H1 (cell line): ENCODE measurements around the gene SLIT3. TPM values are rescaled to one million over a fixed set of nuclear protein-coding genes. Genes with fewer than 3 reads are reported as not detected.

Source experiments
- CTCF ChIA-PET: fragments of 300-600 bp; sonication (Branson Sonifier 250); formaldehyde crosslinking; loops from one replicate; lab custom pipeline; 2021; ENCODE audit not compliant: partially characterized antibody; lab: Charles Lee
- POLR2A ChIA-PET: fragments of 300-600 bp; sonication (Branson Sonifier 250); formaldehyde crosslinking; loops from one replicate; lab custom pipeline; 2021; ENCODE audit warnings: inconsistent platforms; ENCODE audit not compliant: partially characterized antibody; lab: Charles Lee
- DNase-seq, 2 experiments: peaks; one replicate each; pipeline versions ENCODE4 v3.0.0 to v3.0.0-alpha.2; 2010 to 2022; ENCODE audit warnings: low spot score in 2 of 2, low read depth in 1 of 2, mixed read lengths in 1 of 2
- FAIRE-seq: peaks from 2 replicates; lab custom pipeline; 2011; peaks lifted over from hg19 to GRCh38; lab: Jason Lieb, UNC
- H2AFZ ChIP-seq: 2 replicates; pipeline ENCODE4 v1.8.1; 2012; ENCODE audit warnings: low read length, inconsistent platforms
- H2AK5ac ChIP-seq: 2 replicates; pipeline ENCODE4 v1.6.1; 2013; ENCODE audit warnings: low read depth, low read length
- H2BK120ac ChIP-seq: replicated peaks from 2 replicates; pipeline ENCODE3; 2013; ENCODE audit warnings: low read depth, low read length, inconsistent platforms
- H2BK12ac ChIP-seq: 2 replicates; pipeline ENCODE4 v1.6.1; 2013; ENCODE audit warnings: low read depth, low read length
- H2BK15ac ChIP-seq: 2 replicates; pipeline ENCODE4 v1.6.1; 2013; ENCODE audit warnings: low read length
- H2BK20ac ChIP-seq: 2 replicates; pipeline ENCODE4 v1.6.1; 2013; ENCODE audit warnings: low read length
- H2BK5ac ChIP-seq: 2 replicates; pipeline ENCODE4 v1.6.1; 2013; ENCODE audit warnings: low read depth, low read length
- H3K14ac ChIP-seq: 2 replicates; pipeline ENCODE4 v1.6.1; 2013; ENCODE audit warnings: inconsistent platforms; ENCODE audit not compliant: insufficient read length
- H3K18ac ChIP-seq: 2 replicates; pipeline ENCODE4 v1.6.1; 2013; ENCODE audit warnings: low read length; ENCODE audit errors: extremely low read depth
- H3K23ac ChIP-seq: 2 replicates; pipeline ENCODE4 v1.6.1; 2013; ENCODE audit warnings: inconsistent platforms; ENCODE audit not compliant: insufficient read length
- H3K23me2 ChIP-seq: 2 replicates; pipeline ENCODE4 v1.6.1; 2013; ENCODE audit warnings: low read depth, low read length
- H3K27ac ChIP-seq: 2 replicates; pipeline ENCODE4 v1.6.1; 2011; ENCODE audit warnings: low read depth, low read length, inconsistent platforms
- H3K27me3 ChIP-seq, 4 experiments: replicated peaks in 1 of 4; 1 replicate in 1 of 4; 2 replicates in 3 of 4; pipeline versions ENCODE4 v1.6.1 to v1.8.1; 2011 to 2013; ENCODE audit warnings: low read length in 3 of 4, mild to moderate bottlenecking in 3 of 4, inconsistent platforms in 2 of 4, mixed read lengths in 2 of 4, moderate library complexity in 1 of 4; ENCODE audit not compliant: control insufficient read depth in 3 of 4, insufficient read depth in 3 of 4; ENCODE audit errors: extremely low read depth in 1 of 4
- H3K36me3 ChIP-seq, 4 experiments: 2 replicates each; pipeline versions ENCODE4 v1.6.1 to v1.8.1; 2011 to 2013; ENCODE audit warnings: mild to moderate bottlenecking in 4 of 4, low read length in 3 of 4, moderate library complexity in 2 of 4, control low read depth in 1 of 4, inconsistent platforms in 1 of 4; ENCODE audit not compliant: insufficient read depth in 4 of 4, control insufficient read depth in 2 of 4
- H3K4ac ChIP-seq: replicated peaks from 2 replicates; pipeline ENCODE3; 2013; ENCODE audit warnings: low read length, low read depth, mixed read lengths, inconsistent platforms; ENCODE audit not compliant: insufficient read length
- H3K4me1 ChIP-seq, 4 experiments: replicated peaks in 1 of 4; 1 replicate in 1 of 4; 2 replicates in 3 of 4; pipeline versions ENCODE4 v1.6.1 to v1.8.1; 2011 to 2013; ENCODE audit warnings: low read length in 3 of 4, inconsistent platforms in 2 of 4, mixed read lengths in 1 of 4; ENCODE audit not compliant: insufficient read depth in 4 of 4, control insufficient read depth in 3 of 4
- H3K4me2 ChIP-seq, 2 experiments: 2 replicates each; pipeline versions ENCODE4 v1.6.1 to v1.8.1; 2011 to 2013; ENCODE audit warnings: low read depth in 2 of 2, low read length in 2 of 2, control low read depth in 1 of 2, inconsistent platforms in 1 of 2, mild to moderate bottlenecking in 1 of 2; ENCODE audit not compliant: insufficient read depth in 1 of 2
- H3K4me3 ChIP-seq, 4 experiments: fragments of 200-600, 300-600 bp in 1 of 4; sonication (generic), shearing (Covaris generic), sonication (Bioruptor Twin) in 1 of 4; 2 replicates each; pipeline versions ENCODE4 v1.5.1 to v1.8.1; 2011 to 2016; ENCODE audit warnings: low read length in 4 of 4, low read depth in 3 of 4, control low read depth in 2 of 4, inconsistent platforms in 2 of 4, mild to moderate bottlenecking in 2 of 4, mixed read lengths in 1 of 4, moderate library complexity in 1 of 4; ENCODE audit not compliant: insufficient read depth in 2 of 4; ENCODE audit errors: extremely low read depth in 1 of 4
- H3K56ac ChIP-seq: replicated peaks from 2 replicates; pipeline ENCODE3; 2013; ENCODE audit warnings: low read depth, mild to moderate bottlenecking, mixed read lengths, low read length, inconsistent platforms; ENCODE audit not compliant: insufficient read length
- H3K79me1 ChIP-seq: 2 replicates; pipeline ENCODE4 v1.6.1; 2013; ENCODE audit warnings: low read depth, low read length, control low read depth
- H3K79me2 ChIP-seq, 2 experiments: 2 replicates each; pipeline versions ENCODE4 v1.6.1 to v1.8.1; 2012 to 2013; ENCODE audit warnings: low read length in 2 of 2, mild to moderate bottlenecking in 2 of 2, inconsistent platforms in 1 of 2; ENCODE audit not compliant: insufficient read depth in 2 of 2, control insufficient read depth in 1 of 2
- H3K9ac ChIP-seq, 4 experiments: replicated peaks in 1 of 4; 1 replicate in 1 of 4; 2 replicates in 3 of 4; pipeline versions ENCODE4 v1.6.1 to v1.8.1; 2011 to 2013; ENCODE audit warnings: low read depth in 3 of 4, low read length in 3 of 4, control low read depth in 2 of 4, mild to moderate bottlenecking in 2 of 4, moderate library complexity in 2 of 4, inconsistent platforms in 1 of 4; ENCODE audit errors: extremely low read depth in 1 of 4
- H3K9me3 ChIP-seq, 2 experiments: 2 replicates each; pipeline versions ENCODE4 v1.6.1 to v1.8.1; 2012 to 2013; ENCODE audit warnings: mild to moderate bottlenecking in 2 of 2, moderate library complexity in 2 of 2, control low read depth in 1 of 2, inconsistent platforms in 1 of 2, low read depth in 1 of 2, low read length in 1 of 2, mixed read lengths in 1 of 2; ENCODE audit not compliant: insufficient read depth in 2 of 2
- H4K20me1 ChIP-seq, 2 experiments: replicated peaks in 1 of 2; 2 replicates each; pipeline versions ENCODE3 to v1.8.1; 2011 to 2013; ENCODE audit warnings: inconsistent platforms in 2 of 2, low read length in 2 of 2, mild to moderate bottlenecking in 1 of 2; ENCODE audit not compliant: insufficient read depth in 2 of 2, control insufficient read depth in 1 of 2
- H4K5ac ChIP-seq: 2 replicates; pipeline ENCODE4 v1.6.1; 2013; ENCODE audit warnings: low read length, low read depth, mixed read lengths, inconsistent platforms; ENCODE audit not compliant: insufficient read length
- H4K8ac ChIP-seq: 2 replicates; pipeline ENCODE4 v1.8.0; 2013; ENCODE audit warnings: mild to moderate bottlenecking, moderate library complexity, low read length, inconsistent platforms; ENCODE audit not compliant: insufficient read depth; ENCODE audit errors: extremely low read depth
- H4K91ac ChIP-seq: replicated peaks from 2 replicates; pipeline ENCODE3; 2013; ENCODE audit warnings: low read length, mixed read lengths, inconsistent platforms; ENCODE audit not compliant: insufficient read length
- CBX5 ChIP-seq: fragments of 300-800, 300-1000 bp; sonication (generic); IDR thresholded peaks from 2 replicates; pipeline ENCODE4 v1.7.1; 2016; ENCODE audit warnings: antibody characterized with exemption, low read length, low read depth
- CTCF ChIP-seq, 3 experiments: IDR thresholded peaks; 1 replicate in 2 of 3; 2 replicates in 1 of 3; pipeline versions ENCODE4 v1.5.1 to v1.6.1; 2011; ENCODE audit warnings: low read length in 3 of 3, mild to moderate bottlenecking in 3 of 3, inconsistent platforms in 2 of 3, low read depth in 1 of 3, moderate library complexity in 1 of 3; ENCODE audit not compliant: insufficient read depth in 1 of 3; ENCODE audit errors: control extremely low read depth in 1 of 3
- EZH2 ChIP-seq: fragments of 200-600 bp; sonication (generic); IDR thresholded peaks from 2 replicates; pipeline ENCODE4 v1.7.1; 2012; ENCODE audit warnings: low read depth, mild to moderate bottlenecking, moderate library complexity, low read length, inconsistent platforms; ENCODE audit not compliant: severe bottlenecking
- HDAC6 ChIP-seq: IDR thresholded peaks from one replicate; pipeline ENCODE4 v1.7.1; 2012; ENCODE audit warnings: low read depth, mild to moderate bottlenecking, inconsistent platforms, low read length, moderate library complexity
- JUN ChIP-seq: IDR thresholded peaks from 2 replicates; pipeline ENCODE4 v1.6.1; 2011; ENCODE audit warnings: low read depth, mild to moderate bottlenecking, improper control_type of control experiment, low read length
- POLR2A ChIP-seq, 2 experiments: IDR thresholded peaks; 1 replicate in 1 of 2; 2 replicates in 1 of 2; pipeline ENCODE4 v1.6.1; 2011; ENCODE audit warnings: low read depth in 2 of 2, low read length in 2 of 2, mild to moderate bottlenecking in 2 of 2; ENCODE audit errors: control extremely low read depth in 1 of 2
- RFX5 ChIP-seq: IDR thresholded peaks from 2 replicates; pipeline ENCODE4 v1.6.1; 2011; ENCODE audit warnings: low read depth, low read length, improper control_type of control experiment, borderline replicate concordance
- SUZ12 ChIP-seq: fragments of 200-600 bp; sonication (generic); IDR thresholded peaks from 2 replicates; pipeline ENCODE4 v1.6.1; 2012; ENCODE audit warnings: mild to moderate bottlenecking, inconsistent platforms, low read length, moderate library complexity, mixed read lengths
- TCF12 ChIP-seq: IDR thresholded peaks from 2 replicates; pipeline ENCODE4 v1.6.1; 2011; ENCODE audit warnings: low read depth, mild to moderate bottlenecking, low read length
- TEAD4 ChIP-seq: IDR thresholded peaks from 2 replicates; pipeline ENCODE4 v1.6.1; 2012; ENCODE audit warnings: low read depth, low read length, inconsistent platforms, mixed read lengths
- WGBS, 2 experiments: shearing (Covaris generic) in 1 of 2; methylation state at CpG; one replicate each; pipeline versions ENCODE4 v1.1.6 to v1.1.7; 2013 to 2015; ENCODE audit warnings: low lambda C conversion rate in 2 of 2, mixed read lengths in 2 of 2, inconsistent platforms in 1 of 2, low coverage in 1 of 2, missing lambda C conversion rate in 1 of 2; ENCODE audit not compliant: insufficient replicate concordance in 2 of 2, insufficient coverage in 1 of 2, insufficient read length in 1 of 2; ENCODE audit errors: extremely low coverage in 1 of 2, missing lambda C conversion rate in 1 of 2; 5-methylcytosine and 5-hydroxymethylcytosine counted together
- polyA plus RNA-seq, 7 experiments: library from polyadenylated mRNA; depleted of rRNA in 3 of 7; stranded (reverse) in 5 of 7; unstranded in 2 of 7; fragments of >200 nt in 5 of 7; fragments of 200-250 nt in 2 of 7; gene quantifications; 1 replicate in 5 of 7; 2 replicates in 1 of 7; 4 replicates in 1 of 7; pipeline versions ENCODE4 v1.2.1 to v1.2.3, GENCODE V29; 2011 to 2013; ENCODE audit warnings: missing spikeins in 2 of 7, mixed read lengths in 2 of 7
- total RNA-seq: library from RNA; stranded (reverse); fragmentation: NEBNext Ultra II Directional; extraction: Animal tissue kit (Norgen Biotek cat#: 25700); gene quantifications from 2 replicates; pipeline ENCODE4 v1.2.1, GENCODE V29; 2021

SLIT3 gene
- total and polyA plus RNA-seq, 2 of the 8 experiments (the other 6 are each of a cell fraction or from before 2014, with no cell fraction given): 1.1 to 1.2 TPM

GRCh38 chr5:168939887-168940544 lies 360.9 kb downstream of the SLIT3 start:
- no peak overlapping the region for H3K9ac ChIP-seq
- H2BK20ac ChIP-seq: no peak overlapping the region
- no peak overlapping the region for H2BK15ac ChIP-seq
- H3K4me2 ChIP-seq: no peak overlapping the region
- H2BK12ac ChIP-seq: no peak overlapping the region
- no peaks in the 10 kb centered on the region for H3K79me1 ChIP-seq
- H4K20me1 ChIP-seq: no peaks in the 10 kb centered on the region
- no peak overlapping the region for H3K23ac ChIP-seq
- peaks cover 0 to 2% (median under 1%) of the 10 kb centered on the region in 4 experiments; a peak in 2 of 7 replicates for H3K4me1 ChIP-seq
- no peaks in the 10 kb centered on the region for H3K9me3 ChIP-seq
- no peaks in the 10 kb centered on the region for H3K36me3 ChIP-seq
- H3K27me3 ChIP-seq: no peaks in the 10 kb centered on the region
- H2BK5ac ChIP-seq: no peak overlapping the region
- no peak overlapping the region for H2BK120ac ChIP-seq
- H3K18ac ChIP-seq: no peak overlapping the region
- no peak overlapping the region for H2AFZ ChIP-seq
- FAIRE-seq (no peak), DNase-seq (no peak)
- no peak overlapping the region for H3K4me3 ChIP-seq
- no peak overlapping the region for H3K27ac ChIP-seq
- H4K91ac ChIP-seq: no peak overlapping the region
- no peak overlapping the region for H2AK5ac ChIP-seq
- no peaks in the 10 kb centered on the region for H3K79me2 ChIP-seq
- H3K4ac ChIP-seq: no peak overlapping the region
- no peak overlapping the region for H3K56ac ChIP-seq
- H4K5ac ChIP-seq: no peak overlapping the region
- no peak overlapping the region for H3K14ac ChIP-seq
- WGBS, 2 experiments: 93% methylated on average over 5 of the region's 5 CpGs; no CpG with 5 or more reads in 1 of the 2 experiments
- H4K8ac ChIP-seq: no peak overlapping the region
- no peaks in the 10 kb centered on the region for H3K23me2 ChIP-seq
- CTCF ChIA-PET: interaction anchor here (1.0 kb wide), 1 partner anchor 47 kb away, joined by 3 read pairs; no protein-coding TSS in a partner anchor
- POLR2A ChIA-PET: no interaction called here
- TF ChIP-seq EZH2 (no peak), POLR2A (IDR thresholded peaks at IDR 0.05; ENCODE audit: control extremely low read depth in 1 of 2, low read depth in 2 of 2, low read length in 2 of 2) (no peak), HDAC6 (no peak), JUN (no peak), CTCF (IDR thresholded peaks at IDR 0.05; ENCODE audit: control extremely low read depth in 1 of 3, insufficient read depth in 1 of 3, low read depth in 1 of 3, low read length in 3 of 3) (no peak), SUZ12 (no peak), TEAD4 (no peak), TCF12 (no peak), CBX5 (no peak), RFX5 (no peak)
- TF ChIP-seq, all 59 proteins: peak for 0
